ENCODE data around the gene OR8G5.

Gene OR8G5

DNA sequence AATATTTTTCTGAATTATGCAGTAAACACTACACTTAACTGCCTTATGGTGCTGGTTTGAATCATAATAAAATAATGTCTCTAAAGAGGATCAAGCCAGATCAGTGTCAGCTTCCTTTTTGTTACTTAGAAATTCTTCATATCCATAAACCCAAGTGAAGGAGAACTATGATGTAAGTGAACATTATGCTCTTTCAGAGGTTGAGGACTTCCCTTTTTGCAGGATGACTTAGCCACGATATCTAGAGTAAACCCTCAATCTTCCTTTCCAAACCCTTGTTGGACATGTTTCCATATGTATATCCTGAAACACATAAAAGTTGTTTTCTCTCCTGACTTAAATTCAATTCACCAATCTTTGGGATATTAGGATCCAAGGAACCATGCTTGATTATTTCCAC, 38.5 kb downstream of the OR8G5 start:
- DNase-seq = peak; percentile 36 to 70 (median 69)

DNA sequence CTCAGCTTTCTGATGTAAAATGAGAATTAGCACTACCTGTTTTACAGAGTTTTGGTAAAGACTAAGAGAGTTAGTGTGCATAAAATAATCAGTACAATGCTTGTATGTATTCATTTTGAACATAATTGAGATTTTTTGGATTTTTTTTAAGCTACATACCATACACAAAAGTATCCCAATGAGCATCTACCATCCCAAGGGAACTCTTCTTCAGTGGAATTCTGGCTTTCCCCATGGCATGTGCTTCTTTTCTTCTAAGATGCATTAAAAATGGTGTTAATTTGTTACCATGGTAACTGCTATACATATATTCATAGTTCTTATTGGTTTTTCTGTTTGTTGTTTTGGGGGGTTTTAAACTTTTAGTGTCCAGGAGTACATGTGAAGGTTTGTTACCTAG, 39.8 kb downstream of the OR8G5 start:
- no peak for DNase-seq

DNA sequence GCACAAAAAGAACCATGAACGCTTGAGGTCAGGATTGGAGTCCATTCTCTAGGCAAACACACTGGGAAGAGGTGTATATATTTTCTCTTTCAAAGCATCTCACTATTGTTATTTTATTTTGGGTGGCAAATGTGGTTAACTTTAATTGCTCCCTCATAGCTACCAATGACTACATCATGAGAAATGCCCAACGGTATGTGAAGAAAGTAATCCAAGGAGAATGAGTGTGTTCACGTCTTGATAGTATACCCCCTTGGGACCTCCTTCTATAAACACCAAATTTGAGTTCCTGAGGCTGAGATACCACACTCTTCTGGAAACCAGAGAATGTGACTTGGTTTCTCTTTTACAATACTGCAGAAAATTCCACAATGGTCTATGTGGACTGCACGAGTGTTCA, 41.7 kb downstream of the OR8G5 start:
- no peak for DNase-seq

DNA sequence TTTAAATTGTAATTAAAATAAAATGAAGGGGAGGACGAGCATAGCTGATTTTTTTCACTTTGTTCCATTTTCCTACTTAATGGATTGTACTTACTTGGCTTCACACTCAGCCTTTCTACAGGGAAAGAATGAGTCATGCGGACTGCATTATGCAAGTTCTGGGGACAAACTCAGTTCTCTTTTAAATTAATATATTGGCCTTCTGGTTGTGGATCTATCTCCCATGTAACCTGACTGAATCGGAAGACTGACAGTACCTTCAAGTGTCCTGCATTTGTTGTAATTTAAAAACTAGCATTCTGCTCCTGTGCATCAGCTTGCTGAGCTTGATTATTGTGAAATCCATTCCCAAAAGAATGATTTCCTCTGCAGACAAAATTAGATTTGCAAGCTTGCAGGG, 45.4 kb downstream of the OR8G5 start:
- DNase-seq = peak in 2 of 3 donors; percentile 65 to 69

DNA sequence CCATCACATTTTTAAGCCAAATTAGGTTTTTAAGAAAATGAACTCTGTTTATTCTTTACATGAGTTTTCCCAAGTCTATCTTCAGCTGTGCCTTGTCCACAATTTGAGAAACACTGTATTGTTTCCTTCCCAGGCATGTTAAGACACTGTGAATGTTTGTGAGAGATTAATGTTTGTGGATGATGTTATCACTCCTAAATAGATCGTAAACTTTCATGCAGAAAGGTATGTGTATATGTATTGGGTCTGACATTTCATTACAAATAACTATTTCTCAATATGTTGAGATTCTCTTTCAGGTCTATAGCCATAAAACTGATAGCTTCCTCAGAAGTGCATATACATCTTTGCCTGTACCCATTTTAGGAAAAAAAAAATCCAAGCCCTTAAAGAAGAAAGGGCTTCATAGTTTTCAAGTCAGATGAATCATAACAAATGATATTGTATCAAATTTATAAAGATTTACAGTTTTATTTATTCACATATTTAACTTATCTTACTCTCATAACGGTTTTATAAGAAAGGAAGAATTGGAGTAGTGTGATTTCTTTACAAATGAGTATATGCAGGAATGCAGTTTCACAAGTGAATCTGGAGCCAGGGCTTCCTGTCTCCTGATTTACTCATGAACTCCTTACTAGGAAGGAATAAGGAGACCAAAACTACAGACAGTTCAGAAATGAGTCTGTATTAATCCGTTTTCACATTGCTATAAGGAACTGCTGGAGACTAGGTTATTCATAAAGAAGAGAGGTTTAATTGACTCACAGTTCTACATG, 46.4 kb downstream of the OR8G5 start:
- DNase-seq = no peak

DNA sequence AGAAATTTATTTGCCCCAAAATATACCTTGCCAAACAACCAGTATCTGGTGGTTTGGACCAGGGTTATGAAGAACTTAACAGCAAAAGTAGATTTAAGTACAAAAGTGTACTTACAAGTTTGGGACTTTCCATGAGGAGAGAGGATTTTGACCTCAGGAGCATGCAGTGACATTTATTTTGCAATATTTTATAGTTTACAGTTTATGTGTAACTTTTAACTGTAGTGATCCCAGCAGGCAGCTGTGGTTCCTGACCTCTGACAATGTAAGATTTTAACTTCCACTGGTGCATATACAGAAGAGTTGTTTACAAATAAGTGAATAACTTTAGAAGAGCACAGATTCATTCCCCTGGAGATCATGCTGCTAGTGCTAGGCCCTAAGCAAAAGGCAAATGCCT, 50.9 kb downstream of the OR8G5 start:
- no peak for DNase-seq

DNA sequence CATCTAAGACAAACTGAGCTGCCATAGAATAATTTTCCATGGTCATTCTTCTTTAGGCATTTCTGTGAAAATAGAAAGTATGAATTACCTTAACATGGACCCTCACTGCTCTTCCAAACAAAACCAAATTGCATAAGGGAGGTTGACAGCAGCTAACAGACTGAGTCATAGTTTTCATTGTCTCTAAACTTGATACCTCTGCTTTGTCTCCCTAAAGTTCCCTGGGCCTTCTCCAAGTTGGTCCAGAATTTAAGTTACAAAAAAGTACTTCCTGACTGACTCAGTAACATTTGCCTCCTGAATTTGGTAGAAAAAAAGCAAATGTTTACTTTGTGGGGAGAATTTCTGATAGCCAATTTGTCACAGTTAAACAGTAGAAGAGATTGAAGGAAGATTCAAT, 54.5 kb downstream of the OR8G5 start:
- DNase-seq = no peak

DNA sequence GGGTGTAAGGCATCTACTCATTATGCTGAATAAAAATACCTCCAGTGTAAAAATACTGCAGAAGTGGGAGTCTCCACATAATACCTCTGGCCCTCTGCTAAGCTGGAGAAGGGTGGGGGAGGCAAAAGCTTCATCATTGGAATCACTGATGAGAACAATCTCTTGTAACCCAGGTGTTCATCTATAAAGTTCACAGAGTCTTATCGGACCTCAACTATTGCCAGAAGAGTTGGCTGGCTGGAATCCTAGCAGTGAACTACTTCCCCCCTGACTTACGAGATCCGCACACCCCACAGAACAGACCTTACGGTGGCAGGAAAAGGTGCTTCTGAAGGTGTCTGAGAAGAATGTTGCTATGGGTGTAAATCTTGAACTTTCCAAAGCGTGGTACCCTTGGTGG, 55.1 kb downstream of the OR8G5 start:
- DNase-seq = no peak

DNA sequence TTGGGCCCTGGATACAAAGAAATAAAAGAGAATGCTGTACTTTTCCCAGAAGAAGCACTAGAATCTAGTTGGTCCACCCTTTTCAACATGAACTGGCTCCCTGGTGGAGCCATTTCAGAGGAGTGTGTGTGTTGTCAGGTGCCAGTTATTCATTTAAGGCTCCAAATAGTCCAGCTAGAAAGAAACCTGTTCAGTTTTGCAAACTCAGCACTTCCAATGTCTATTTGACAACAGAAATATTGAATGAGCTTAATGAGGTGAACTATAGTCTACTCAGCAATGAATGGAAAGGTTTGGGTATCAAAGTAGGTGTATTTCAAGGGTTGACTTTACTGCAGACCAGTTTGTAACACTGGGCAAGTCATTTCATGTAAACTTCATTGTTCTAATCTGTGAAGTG, 55.5 kb downstream of the OR8G5 start:
- DNase-seq = no peak

DNA sequence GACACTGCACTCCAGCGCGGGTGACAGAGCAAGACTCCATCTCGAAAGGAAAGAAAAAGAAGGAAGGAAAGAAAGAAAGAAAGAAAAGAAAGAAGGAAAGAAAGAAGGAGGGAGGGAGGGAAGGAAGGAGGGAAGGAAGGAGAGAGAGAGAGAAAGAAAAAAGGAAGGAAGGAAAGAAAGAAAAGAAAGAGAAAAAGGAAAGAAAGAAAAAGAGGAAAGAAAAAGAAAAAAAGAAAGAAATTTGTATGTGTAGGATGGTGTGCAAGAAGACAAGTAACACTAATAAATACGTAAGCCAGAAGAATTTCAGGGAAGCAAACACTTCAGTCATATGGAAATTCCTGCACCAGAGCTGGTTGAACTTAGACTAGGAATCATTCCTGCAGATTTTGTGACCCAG, 57.0 kb downstream of the OR8G5 start:
- DNase-seq = no peak

DNA sequence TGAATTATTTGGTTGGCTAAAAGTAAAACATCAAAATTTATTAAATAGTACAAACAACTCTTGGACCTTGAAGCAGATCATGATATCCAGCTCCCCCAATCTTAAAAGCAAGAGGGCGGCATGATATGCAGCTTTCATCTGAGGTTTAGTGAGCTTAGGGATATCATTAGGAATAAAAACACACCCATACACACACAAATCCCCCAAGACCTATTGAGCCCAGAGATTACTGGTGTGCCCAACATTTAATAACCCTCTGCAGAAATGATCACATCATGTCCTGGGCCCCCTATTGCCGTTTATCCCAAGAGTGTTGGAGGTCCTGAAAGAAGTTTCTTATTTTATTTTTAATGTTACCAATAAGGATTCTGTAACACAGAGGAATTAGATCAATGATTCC, 57.7 kb downstream of the OR8G5 start, which contains the start of gene OR8D1:
Gene OR8D1 (minus strand): TSS at position 101 of the 400 bp plus-strand sequence. CDS start 3,183 bp downstream, outside the sequence.
- DNase-seq = no peak

DNA sequence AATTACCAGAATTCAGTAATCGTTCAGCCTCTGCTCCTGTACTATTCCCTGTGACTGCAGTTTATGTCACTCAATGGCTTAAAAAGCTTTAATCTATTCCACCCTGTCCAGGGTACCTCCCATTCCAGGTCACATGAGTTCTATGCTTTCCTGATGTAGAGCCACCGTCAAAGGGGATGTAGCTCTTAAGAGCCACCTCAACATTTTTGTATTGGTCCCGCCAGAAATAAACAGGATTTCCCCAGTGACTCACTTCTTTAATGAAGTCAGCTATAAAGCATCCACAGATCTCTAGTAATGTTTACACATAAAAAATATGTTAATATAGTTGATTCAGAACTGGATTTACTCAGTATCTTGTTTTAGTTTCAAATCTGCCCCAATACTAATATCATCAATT, 58.9 kb downstream of the OR8G5 start:
- peak; percentile 64 to 83 (median 74) for DNase-seq

Measured in suppressor macrophage treated with lipopolysaccharide for 1 hour (primary cell).